Progenitor cell of endocrine pancreas (in vitro differentiated cells): ENCODE measurements around the gene LTBP2. TPM values are rescaled to one million over a fixed set of nuclear protein-coding genes. Genes with fewer than 3 reads are reported as not detected.
A peak's percentile ranks its signal among the peaks of the same experiment; 100 is the strongest.

Source experiments
- DNase-seq: peaks from one replicate; pipeline ENCODE4 v3.0.0; 2021; ENCODE audit warnings: low spot score; ENCODE audit not compliant: unreplicated experiment
- H3K27ac Mint-ChIP-seq: 2 replicates; pipeline ENCODE4 v1.8.0; 2021; ENCODE audit warnings: mild to moderate bottlenecking, moderate library complexity, mixed read lengths
- H3K27me3 Mint-ChIP-seq: 2 replicates; pipeline ENCODE4 v1.8.0; 2021; ENCODE audit warnings: mixed read lengths
- H3K36me3 Mint-ChIP-seq: 2 replicates; pipeline ENCODE4 v1.8.0; 2022; ENCODE audit warnings: mixed read lengths; ENCODE audit not compliant: insufficient read depth
- H3K4me1 Mint-ChIP-seq: 2 replicates; pipeline ENCODE4 v1.8.0; 2021; ENCODE audit warnings: low read depth, mixed read lengths
- H3K4me3 Mint-ChIP-seq: 2 replicates; pipeline ENCODE4 v1.8.0; 2021; ENCODE audit warnings: low read depth, mild to moderate bottlenecking, moderate library complexity, mixed read lengths
- H3K9me3 Mint-ChIP-seq: 2 replicates; pipeline ENCODE4 v1.8.0; 2021; ENCODE audit warnings: low read depth, mixed read lengths
- CTCF ChIP-seq: fragments of 200-600 bp; sonication (generic); IDR thresholded peaks from one replicate; pipeline ENCODE4 v1.5.0; 2021; ENCODE audit warnings: antibody characterized with exemption, mild to moderate bottlenecking; ENCODE audit not compliant: unreplicated experiment
- total RNA-seq: library from RNA; stranded (reverse); gene quantifications from 2 replicates; pipeline ENCODE4 v1.2.1, GENCODE V29; 2021

Gene LTBP2
- total RNA-seq, 1 donor from 2014 or later = 0.79 TPM

- no peaks in the 10 kb centered on the region for H3K9me3 Mint-ChIP-seq
- peaks cover 61% of the 10 kb centered on the region for H3K27me3 Mint-ChIP-seq
- DNase-seq = no peak
- TF ChIP-seq CTCF = no peak
- H3K4me1 Mint-ChIP-seq = peaks cover 6% of the 10 kb centered on the region
- H3K27ac Mint-ChIP-seq = no peak overlapping the region
- H3K36me3 Mint-ChIP-seq = no peaks in the 10 kb centered on the region
- peak overlapping the region; percentile 54 for H3K4me3 Mint-ChIP-seq
These were observed 979 bp downstream of the LTBP2 start for GRCh38 chr14:74610866-74611649.

GRCh38 chr14:74610199-74610865 is 1.7 kb downstream of the LTBP2 start:
- H3K4me3 Mint-ChIP-seq = no peak overlapping the region
- peaks cover 54% of the 10 kb centered on the region for H3K27me3 Mint-ChIP-seq
- no peaks in the 10 kb centered on the region for H3K9me3 Mint-ChIP-seq
- no peak for DNase-seq
- H3K36me3 Mint-ChIP-seq = no peaks in the 10 kb centered on the region
- H3K4me1 Mint-ChIP-seq = peaks cover 6% of the 10 kb centered on the region
- H3K27ac Mint-ChIP-seq = no peak overlapping the region
- TF ChIP-seq CTCF = no peak

DNA sequence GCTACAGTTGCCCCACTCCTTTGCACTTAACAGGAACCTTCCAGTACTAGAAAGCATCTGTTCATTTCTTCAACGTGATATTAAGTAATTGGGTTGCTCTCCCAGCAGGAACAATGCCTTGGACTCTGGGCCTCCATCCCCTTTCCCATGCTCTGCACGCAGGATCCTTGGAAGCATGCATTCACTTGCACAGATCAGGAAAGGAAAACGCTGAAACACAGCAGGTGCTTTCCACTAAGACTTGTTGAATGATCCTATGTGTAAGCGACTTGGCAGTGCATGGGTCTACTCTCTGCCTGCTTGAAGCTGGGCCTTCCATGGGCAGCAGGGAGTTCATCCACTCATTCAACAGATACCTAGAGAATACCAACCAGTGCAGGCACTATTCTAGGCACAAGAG is 2.3 kb downstream of the LTBP2 start:
- TF ChIP-seq CTCF = no peak
- Mint-ChIP-seq H3K27me3 (peaks cover 48% of the 10 kb centered on the region), H3K4me1 (peaks cover 6% of the 10 kb centered on the region), H3K9me3 (no peaks in the 10 kb centered on the region), H3K36me3 (no peaks in the 10 kb centered on the region), H3K4me3 (no peak overlapping the region), H3K27ac (no peak overlapping the region)
- DNase-seq = no peak

GRCh38 chr14:74608959-74609611 is 3.0 kb downstream of the LTBP2 start:
- peak overlapping the region; percentile 6 for H3K27ac Mint-ChIP-seq
- peak; percentile 81 for DNase-seq
- H3K4me1 Mint-ChIP-seq = peaks cover 6% of the 10 kb centered on the region
- no peaks in the 10 kb centered on the region for H3K36me3 Mint-ChIP-seq
- H3K4me3 Mint-ChIP-seq = no peak overlapping the region
- H3K27me3 Mint-ChIP-seq = peaks cover 42% of the 10 kb centered on the region
- TF ChIP-seq CTCF = peak; percentile 96
- H3K9me3 Mint-ChIP-seq = no peaks in the 10 kb centered on the region

DNA sequence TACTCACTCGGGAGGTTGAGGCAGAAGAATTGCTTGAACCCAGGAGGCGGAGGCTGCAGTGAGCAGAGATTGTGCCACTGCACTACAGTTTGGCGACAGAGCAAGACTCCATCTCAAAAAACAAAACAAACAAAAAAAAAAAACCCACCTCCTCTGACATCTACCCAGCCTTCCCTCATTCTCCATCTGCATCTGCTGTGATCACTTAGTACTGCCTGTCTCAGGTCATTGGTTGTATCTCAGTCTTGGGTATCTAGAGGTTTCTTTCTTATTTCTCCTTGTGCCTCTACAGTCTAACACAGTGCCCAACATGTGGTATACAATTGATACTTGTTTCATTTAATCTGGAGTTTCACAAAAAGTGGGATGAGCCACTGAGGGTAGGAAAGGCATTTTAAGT is 5.3 kb downstream of the LTBP2 start:
- no peak for DNase-seq
- TF ChIP-seq CTCF = no peak
- no peaks in the 10 kb centered on the region for H3K9me3 Mint-ChIP-seq
- no peak overlapping the region for H3K27ac Mint-ChIP-seq
- H3K4me1 Mint-ChIP-seq = peaks cover 7% of the 10 kb centered on the region
- H3K4me3 Mint-ChIP-seq = no peak overlapping the region
- peaks cover 35% of the 10 kb centered on the region for H3K27me3 Mint-ChIP-seq
- no peaks in the 10 kb centered on the region for H3K36me3 Mint-ChIP-seq
